HG02852 (cell line): Measurements from ENCODE around the gene MYO18B.
"Not testable (repeated sequence)": the region's sequence is repeated elsewhere in the genome, so short reads cannot be mapped to it uniquely, and the experiment has no call there.

ENCODE experiments used
- ATAC-seq: cut with Tn5 transposase; IDR thresholded peaks from one replicate; pipeline ENCODE4 v1.9.1; 2021; ENCODE audit warnings: mild to moderate bottlenecking, moderate library complexity; ENCODE audit not compliant: unreplicated experiment

Gene MYO18B

DNA sequence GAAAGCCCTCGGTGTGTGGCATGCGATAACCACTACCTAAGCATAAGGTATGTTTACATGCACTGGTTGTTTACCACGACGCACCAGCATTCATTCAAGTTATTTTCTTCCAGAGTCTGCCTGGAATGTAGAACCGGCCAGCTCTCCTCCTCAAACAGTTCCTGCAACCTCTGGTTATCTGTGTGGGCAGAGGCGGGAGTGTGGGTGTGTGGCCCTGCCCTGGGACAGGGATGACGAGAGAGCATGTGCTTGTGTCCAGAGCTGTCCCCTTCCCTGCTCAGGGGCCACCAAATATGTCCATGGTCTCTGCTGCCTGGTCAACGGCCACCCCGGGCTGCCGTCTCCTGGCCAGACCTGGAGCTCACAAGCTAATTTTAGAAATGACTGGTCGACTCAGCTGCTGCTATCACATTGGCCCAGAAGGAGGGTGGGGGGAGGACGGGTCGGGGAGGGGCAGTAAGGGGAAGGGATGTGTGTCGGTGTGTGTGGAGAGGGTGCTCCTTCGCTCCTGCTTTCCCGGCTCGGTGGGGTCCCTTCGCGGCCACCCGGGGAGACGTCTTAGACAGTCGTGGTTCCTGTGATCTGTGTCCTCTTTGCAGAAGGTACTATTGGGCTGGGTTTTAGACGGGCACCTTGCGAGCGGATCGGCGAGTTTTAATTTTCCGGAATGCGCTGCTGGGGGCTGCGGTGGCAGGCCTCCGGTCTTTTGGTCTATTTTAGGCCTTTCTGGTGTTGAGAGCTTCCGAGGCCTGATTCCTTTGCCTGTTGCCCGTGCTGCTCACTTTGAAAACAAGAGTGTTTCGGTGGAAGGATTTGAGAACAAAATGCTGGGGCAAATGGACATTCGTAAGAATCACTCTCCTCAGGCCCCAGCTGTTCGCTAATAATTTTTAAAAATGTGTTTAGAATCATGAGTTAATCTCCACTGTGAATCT lies at the start of gene MYO18B:
TSS of gene MYO18B (plus strand) at position 497 of the 935 bp plus-strand sequence. CDS start 18,905 bp downstream, outside the sequence.
- no peak for ATAC-seq

- ATAC-seq = no peak
Measured at GRCh38 chr22:25692397-25693267, 49.4 kb upstream of the MYO18B start.

- ATAC-seq = no peak
Measured at GRCh38 chr22:25693268-25693565, 48.8 kb upstream of the MYO18B start.

DNA sequence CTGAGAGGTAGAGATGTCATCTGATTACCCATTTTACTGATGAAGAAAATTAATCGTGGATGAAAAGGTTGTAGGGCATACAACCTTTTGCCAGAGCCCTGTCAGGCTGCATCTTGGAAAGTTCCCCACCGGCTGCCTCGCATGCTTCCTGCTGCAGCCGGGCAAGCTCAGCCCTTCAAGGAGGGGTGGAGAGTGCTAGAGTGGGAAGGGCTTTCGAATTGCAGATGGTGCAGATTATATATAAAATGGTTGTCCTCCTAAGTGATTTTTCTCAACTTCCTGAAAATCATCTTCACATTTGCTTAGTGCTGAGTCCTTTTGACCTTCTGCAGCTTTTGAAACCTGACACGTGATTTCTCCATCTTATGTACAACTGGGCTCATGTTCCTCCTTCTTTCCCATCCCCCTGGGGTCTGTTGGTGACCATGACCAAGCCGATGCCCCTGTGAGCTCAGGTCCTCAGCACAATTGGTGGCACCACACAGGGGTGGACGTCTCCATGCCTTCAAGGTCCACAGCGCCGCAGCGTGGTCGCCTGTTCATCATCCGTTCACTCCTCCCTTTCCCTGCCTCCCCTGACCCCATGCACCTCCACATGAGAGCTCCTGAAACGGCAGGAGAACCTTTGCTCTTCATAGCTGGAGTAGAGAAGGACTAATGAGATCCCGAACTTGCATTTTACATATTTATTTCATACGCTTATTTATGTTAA lies 47.6 kb upstream of the MYO18B start:
- ATAC-seq = no peak

- no peak for ATAC-seq
Measured at GRCh38 chr22:25695146-25695545, 46.8 kb upstream of the MYO18B start.

GRCh38 chr22:25696763-25697162 lies 45.2 kb upstream of the MYO18B start:
- no peak for ATAC-seq

DNA sequence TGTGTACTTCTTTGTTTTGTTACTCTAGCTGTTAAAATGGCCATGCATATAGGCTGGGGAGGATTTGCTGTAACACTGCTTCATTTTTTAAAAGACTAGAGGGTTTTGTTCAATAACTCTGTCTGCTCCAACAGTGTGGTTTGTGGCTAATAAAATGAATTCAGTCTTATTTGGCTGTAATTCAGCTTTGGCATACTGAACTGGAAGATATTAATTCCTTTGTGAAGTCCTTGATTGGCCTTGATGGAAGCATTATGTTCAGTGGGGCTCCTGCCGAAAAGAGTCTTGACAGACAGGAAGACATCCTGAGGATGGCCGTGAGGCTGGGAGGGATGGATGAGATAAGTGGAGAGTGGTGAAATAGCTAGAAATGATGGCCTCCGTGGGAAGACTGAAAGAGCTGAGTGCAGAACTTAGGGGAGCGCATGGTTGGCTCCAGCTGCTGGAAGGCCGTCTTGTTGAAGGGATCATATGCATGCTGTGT lies 44.8 kb upstream of the MYO18B start:
- ATAC-seq = no peak

DNA sequence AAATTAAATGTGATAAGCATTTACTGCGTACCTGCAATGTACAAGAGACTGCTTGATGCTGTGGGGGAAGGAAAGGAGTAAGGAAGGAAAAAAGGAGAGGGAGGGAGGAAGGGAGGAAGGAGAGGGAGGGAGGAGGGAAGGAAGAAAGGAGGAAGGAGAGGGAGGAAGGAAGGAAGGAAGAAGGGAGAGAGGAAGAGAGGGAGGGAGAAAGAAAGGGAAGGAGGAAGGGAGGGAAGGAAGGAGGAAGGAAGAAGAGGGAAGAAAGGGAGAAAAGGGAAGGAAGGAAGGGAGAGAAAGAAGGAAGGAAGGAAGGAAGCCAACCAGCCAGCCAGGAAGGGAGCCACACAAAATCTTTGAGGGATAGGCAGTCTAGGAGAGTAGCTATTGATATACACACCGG lies 44.0 kb upstream of the MYO18B start:
- no peak for ATAC-seq

DNA sequence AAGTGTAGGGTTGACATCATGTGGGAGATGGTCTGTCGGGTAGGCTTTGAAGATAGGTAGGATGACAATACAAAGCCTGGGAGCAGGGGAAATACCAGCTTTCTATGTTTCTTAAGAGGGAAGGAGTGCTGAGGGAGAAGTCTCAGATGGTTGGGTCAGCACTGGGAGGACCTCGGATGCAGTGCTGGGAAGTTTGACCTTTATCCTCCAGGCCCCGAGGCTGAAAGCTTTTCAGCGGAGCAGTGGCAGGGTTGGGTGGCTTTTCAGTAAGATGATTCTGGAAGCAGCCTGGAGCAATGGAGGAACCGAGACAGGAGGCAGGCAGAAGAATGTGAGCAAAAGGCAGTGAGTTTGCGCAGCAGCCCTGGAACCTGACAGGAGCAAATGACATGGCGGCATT lies 43.5 kb upstream of the MYO18B start:
- ATAC-seq = no peak

DNA sequence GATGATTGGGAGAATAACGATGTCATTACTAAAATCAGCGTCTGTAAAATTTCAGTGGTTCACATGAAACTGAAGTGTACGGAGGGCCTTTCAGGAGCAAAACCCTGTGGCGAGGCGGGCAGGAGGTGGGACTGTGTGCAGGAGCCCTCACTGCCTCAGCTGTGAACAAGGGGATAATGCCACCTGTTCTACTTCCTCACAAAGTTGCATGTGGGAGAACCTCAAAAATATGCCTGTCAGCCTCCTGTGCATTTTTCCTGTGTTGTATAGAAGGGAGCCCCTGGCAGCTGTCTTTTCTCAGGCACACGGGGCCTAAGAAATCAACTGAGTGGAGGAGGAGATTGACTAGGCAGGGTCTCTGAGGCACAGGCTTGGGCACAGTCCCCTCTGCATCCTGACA lies 43.0 kb upstream of the MYO18B start:
- ATAC-seq = no peak

- ATAC-seq = no peak
Measured at GRCh38 chr22:25701056-25701780, 40.8 kb upstream of the MYO18B start.

- ATAC-seq = no peak
Measured at GRCh38 chr22:25702040-25702439, 39.9 kb upstream of the MYO18B start.

DNA sequence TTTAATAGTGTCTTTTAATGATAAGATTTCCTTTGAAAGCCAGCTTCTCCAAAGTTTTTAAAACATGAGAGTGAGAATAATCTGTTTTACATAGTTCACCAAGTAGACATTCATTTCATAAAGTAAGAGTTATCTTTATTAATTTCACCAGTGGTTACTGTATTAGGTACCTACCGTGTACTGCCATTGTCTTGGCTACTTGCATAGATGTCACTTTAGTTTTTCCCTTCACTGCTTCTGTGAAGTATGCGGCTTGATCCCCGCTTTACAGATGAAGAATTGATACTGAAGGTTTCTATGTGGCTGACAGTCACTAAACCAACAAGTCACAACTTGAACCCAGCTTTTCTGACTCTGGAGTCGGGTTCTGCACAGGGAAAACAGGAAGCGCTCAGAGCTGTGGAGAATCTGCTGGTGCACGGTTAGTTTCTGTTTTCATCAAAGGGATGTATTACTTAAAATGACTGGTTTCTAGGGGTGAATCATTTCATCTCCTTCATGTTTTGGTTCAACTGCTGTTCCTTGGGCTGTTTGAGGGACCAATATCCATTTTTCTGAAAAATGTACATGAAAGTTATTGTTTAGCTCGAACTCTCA lies 39.3 kb upstream of the MYO18B start:
- no peak for ATAC-seq

GRCh38 chr22:25704701-25705100 lies 37.3 kb upstream of the MYO18B start:
- no peak for ATAC-seq

GRCh38 chr22:25706197-25706596 lies 35.8 kb upstream of the MYO18B start:
- ATAC-seq = no peak

DNA sequence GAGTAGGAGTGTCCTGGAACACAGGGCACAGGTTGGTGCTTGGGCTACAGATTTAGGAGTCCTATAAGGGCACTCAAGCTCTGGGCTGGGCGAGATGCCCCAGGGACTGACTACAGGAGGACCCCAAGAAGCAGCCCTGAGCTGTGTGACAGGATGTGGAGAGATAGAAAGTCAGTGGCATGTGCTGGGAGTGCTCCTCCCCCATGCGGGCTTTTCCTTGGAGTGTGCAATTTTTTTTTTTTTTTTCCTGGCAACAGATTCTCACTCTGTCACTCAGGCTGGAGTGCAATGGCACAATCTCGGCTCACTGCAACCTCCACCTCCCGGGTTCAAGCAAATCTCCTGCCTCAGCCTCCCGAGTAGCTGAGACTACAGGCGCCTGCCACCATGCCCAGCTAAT lies 33.6 kb upstream of the MYO18B start:
- ATAC-seq = not testable (repeated sequence)

- ATAC-seq = no peak
Measured at GRCh38 chr22:25709758-25710157, 32.2 kb upstream of the MYO18B start.

GRCh38 chr22:25710501-25710900 lies 31.5 kb upstream of the MYO18B start:
- no peak for ATAC-seq

- ATAC-seq = no peak
Measured at GRCh38 chr22:25711491-25711890, 30.5 kb upstream of the MYO18B start.
